ENCODE results near the gene VASH2. TPM values are rescaled to one million over a fixed set of nuclear protein-coding genes. Genes with fewer than 3 reads are reported as not detected.
"Not testable (repeated sequence)": the region's sequence is repeated elsewhere in the genome, so short reads cannot be mapped to it uniquely, and the experiment has no call there.

Gene VASH2
- total RNA-seq, 2 donors from 2014 or later = 0.07 to 0.55 TPM

DNA sequence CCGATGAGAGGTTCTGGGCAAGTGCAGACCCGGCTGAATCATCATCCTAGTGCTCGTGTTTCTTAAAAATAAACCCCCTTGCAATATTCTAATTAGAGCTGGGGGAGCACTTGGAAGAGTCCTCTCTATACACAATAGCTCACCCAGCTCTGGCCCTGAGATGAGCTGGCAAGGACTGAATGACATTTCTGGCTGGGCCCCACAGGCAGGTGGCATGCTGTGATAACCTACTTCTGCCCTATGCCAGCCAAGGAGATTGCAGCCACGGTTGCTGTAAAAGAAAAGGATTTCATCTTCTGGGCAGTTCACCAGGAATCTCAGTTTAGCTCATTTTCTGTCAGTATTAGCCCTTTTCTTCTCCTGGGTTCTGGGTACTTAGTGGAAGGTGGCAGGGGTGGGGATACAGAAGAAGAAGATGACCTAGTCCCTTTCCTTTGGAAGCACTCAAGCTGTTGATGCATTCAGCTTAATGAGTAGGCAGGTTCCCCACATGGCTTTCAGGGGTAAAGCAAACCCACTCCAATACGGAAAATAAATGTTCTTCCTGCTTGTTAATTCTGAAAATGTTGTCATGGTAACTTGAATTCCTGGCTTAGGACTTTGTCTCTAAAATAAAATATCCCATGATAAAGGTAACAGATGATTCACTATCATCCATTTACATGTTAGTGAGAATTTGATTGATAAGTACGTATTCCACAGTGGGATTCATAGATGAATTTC lies 32.2 kb downstream of the VASH2 start:
- no peak for ATAC-seq
- no peaks in the 10 kb centered on the region for H3K9me3 ChIP-seq (ENCODE audit: control insufficient read depth, low read length, poor library complexity, severe bottlenecking)
- peaks cover 5% of the 10 kb centered on the region for H3K36me3 Mint-ChIP-seq (ENCODE audit: low read depth)
- no peak overlapping the region for H3K4me3 Mint-ChIP-seq
- H3K27ac Mint-ChIP-seq = no peak overlapping the region
- no peak for DNase-seq
- H3K4me1 Mint-ChIP-seq = peaks cover 18% of the 10 kb centered on the region
- H3K27me3 Mint-ChIP-seq = peaks cover 13% of the 10 kb centered on the region

DNA sequence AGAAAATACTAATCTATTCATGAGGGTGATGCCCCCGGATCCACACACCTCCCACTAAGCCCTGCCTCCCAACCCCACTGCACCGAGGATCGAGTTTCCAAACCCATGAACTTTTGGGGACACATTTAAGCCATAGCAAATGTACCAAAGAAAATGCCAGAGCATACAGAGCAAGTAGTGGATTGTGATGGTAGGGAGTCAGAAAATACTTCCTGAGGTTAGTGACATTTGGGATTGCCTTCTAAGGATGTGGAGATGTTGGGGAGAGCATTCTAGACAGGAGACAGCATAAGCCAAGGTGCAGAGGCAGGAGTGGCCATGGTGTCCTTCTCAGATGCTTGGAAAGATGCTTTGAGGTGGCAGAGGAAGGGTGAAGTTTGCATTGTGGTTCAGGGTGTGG lies 33.1 kb downstream of the VASH2 start:
- Mint-ChIP-seq H3K27me3 (peaks cover 10% of the 10 kb centered on the region), H3K27ac (peak overlapping the region; percentile 63), H3K4me3 (no peak overlapping the region), H3K4me1 (peaks cover 18% of the 10 kb centered on the region), H3K36me3 (ENCODE audit: low read depth) (peaks cover 5% of the 10 kb centered on the region)
- no peak for ATAC-seq
- DNase-seq = no peak
- no peaks in the 10 kb centered on the region for H3K9me3 ChIP-seq (ENCODE audit: control insufficient read depth, low read length, poor library complexity, severe bottlenecking)

DNA sequence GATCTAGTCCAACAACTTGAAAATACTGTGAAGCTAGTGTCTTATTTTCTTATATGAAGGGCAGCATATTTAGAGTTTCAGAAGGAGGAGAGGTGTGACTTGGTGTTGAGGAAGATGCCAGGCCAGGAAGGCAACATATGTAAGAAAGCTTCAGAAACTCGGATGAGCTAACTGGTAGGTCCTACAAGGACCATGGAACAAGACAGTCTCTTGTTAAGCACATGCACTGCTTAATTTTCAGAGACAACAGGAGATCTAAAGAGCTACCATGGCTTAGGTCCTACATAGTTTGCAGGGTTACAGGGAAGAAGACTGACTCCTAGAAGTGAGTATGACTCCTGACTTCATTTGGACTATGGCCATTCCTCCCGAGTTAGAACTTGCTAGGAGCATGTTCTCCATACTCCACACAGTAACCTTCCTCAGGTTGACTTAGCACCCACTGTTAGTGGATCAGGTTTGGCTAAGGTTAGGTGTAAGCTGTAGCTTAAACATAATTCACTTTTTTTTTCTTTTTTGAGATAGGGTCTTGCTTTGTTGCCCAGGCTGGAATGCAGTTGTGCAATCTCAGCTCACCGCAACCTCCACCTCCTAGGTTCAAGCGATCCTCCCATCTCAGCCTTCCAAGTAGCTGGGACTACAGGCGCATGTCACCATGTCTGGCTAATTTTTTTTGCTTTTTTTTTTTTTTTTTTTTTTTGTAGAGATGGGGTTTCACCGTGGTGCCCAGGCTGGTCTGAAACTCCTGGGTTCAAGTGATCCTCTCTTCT lies 34.4 kb downstream of the VASH2 start:
- DNase-seq (no peak), ATAC-seq (no peak)
- H3K4me3 Mint-ChIP-seq = no peak overlapping the region
- peaks cover 2% of the 10 kb centered on the region for H3K36me3 Mint-ChIP-seq (ENCODE audit: low read depth)
- H3K4me1 Mint-ChIP-seq = peaks cover 15% of the 10 kb centered on the region
- H3K27ac Mint-ChIP-seq = peak overlapping the region; percentile 63
- peaks cover 5% of the 10 kb centered on the region for H3K27me3 Mint-ChIP-seq
- H3K9me3 ChIP-seq (ENCODE audit: control insufficient read depth, low read length, poor library complexity, severe bottlenecking) = no peaks in the 10 kb centered on the region

DNA sequence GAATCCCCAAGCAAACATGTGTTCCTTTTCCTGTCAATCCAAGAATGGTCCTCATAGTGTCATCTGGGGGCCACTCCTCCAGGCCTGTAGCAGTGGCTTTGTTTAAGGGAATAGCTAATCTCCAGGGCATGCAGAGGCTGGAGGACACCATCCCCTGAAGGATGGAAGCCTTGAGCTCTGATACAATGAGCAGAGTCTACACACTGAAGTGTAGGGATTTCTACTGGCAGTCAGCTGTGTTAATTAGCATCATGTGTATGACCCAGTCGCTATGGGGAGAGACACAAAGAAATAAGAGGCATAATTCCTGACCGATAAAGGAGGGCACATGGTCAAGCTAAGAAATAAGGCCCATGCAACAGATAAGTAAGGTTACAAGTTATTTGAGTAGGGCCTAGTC lies 36.2 kb downstream of the VASH2 start:
- no peaks in the 10 kb centered on the region for H3K27me3 Mint-ChIP-seq
- H3K9me3 ChIP-seq (ENCODE audit: control insufficient read depth, low read length, poor library complexity, severe bottlenecking) = no peaks in the 10 kb centered on the region
- H3K4me1 Mint-ChIP-seq = peaks cover 7% of the 10 kb centered on the region
- no peak for DNase-seq
- no peak overlapping the region for H3K4me3 Mint-ChIP-seq
- no peak for ATAC-seq
- no peaks in the 10 kb centered on the region for H3K36me3 Mint-ChIP-seq (ENCODE audit: low read depth)
- H3K27ac Mint-ChIP-seq = no peak overlapping the region

DNA sequence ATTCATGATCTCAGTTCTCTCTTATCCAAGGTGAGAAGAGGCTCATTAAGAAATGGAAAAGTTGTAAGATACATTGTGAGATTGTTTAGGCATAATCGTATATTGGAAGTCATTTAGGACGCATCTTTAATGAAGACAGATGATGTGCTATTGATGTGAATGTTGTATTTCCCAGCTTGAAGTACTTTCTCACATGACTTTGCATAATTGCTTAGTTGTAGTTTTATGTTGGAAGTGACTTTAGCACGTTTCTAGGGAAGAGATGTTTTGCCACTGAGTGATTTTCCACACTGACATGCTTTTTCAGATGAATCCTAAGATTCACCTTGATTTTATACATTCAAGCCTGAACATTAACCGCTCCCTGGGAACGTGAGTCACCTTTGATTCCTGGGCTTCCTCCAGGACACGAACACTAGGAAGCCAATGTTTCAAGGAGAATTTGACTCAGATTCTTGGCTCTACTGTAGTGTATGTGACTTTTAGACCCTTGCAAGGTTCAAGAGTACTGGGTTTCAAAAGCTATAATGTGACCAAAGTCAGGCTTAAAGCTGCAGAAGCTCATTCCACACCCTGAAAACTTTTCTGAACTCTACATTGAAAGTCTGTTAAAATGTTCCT lies 37.5 kb downstream of the VASH2 start:
- Mint-ChIP-seq H3K27ac (no peak overlapping the region), H3K4me1 (peaks cover 2% of the 10 kb centered on the region), H3K4me3 (no peak overlapping the region), H3K27me3 (no peaks in the 10 kb centered on the region), H3K36me3 (ENCODE audit: low read depth) (peaks cover 2% of the 10 kb centered on the region)
- ATAC-seq (no peak), DNase-seq (no peak)
- H3K9me3 ChIP-seq (ENCODE audit: control insufficient read depth, low read length, poor library complexity, severe bottlenecking) = no peaks in the 10 kb centered on the region

DNA sequence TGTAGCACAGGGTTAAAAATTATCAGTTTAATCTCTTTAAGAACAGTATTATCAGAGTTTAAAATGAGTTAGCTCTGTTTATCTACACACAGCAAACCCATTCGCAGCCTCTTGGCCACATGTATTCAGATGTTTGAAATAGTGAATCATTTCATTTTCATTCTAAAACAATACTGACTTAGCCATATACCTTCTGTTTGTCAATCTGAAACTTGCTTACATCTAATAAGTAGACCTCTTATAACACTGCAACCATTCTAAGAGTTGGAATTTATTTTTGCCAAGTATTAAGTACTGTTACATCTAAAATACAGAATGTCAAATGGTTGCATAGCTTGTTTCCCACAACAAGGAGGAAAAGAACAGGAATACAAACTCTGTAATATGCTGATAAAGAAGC lies 39.9 kb downstream of the VASH2 start:
- Mint-ChIP-seq H3K27me3 (no peaks in the 10 kb centered on the region), H3K4me1 (no peaks in the 10 kb centered on the region), H3K27ac (peak overlapping the region; percentile 16), H3K4me3 (no peak overlapping the region), H3K36me3 (ENCODE audit: low read depth) (peaks cover 2% of the 10 kb centered on the region)
- H3K9me3 ChIP-seq (ENCODE audit: control insufficient read depth, low read length, poor library complexity, severe bottlenecking) = no peaks in the 10 kb centered on the region
- ATAC-seq (no peak), DNase-seq (no peak)

DNA sequence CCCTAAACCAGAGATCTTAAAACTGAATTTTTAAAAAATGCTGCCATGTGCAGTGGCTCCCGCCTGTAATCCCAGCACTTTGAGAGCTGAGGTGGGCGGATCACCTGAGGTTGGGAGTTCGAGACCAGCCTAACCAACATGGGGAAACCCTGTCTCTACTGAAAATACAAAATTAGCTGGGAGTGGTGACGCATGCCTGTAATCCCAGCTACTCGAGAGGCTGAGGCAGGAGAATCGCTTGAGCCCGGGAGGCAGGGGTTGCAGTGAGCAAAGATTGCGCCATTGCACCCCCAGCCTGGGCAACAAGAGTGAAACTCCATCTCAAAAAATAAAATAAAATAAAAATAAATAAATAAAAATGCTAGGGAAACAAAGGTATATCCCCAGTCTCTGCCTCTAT lies 43.6 kb downstream of the VASH2 start:
- DNase-seq, ATAC-seq: not testable (repeated sequence)

DNA sequence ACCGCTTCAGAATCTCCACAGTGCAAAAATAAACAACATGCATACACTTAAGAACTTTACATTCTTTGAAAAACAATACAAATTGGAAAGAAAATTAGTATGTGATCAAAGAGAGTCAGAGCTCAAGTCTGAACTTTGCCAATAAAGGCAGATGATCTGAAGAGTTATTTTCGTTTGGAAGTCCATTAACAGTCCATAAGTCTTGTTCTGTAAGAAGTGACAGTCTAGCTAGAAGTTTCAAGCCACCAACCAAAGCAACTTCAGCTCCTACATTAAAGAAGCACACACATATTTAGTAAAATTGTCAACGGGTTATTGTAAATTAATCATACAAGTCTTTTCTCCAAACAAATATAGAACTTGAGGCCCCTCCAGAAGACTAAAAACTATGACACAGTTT lies 44.6 kb downstream of the VASH2 start:
- peaks cover 5% of the 10 kb centered on the region for H3K36me3 Mint-ChIP-seq (ENCODE audit: low read depth)
- ATAC-seq (no peak), DNase-seq (no peak)
- no peaks in the 10 kb centered on the region for H3K27me3 Mint-ChIP-seq
- no peaks in the 10 kb centered on the region for H3K9me3 ChIP-seq (ENCODE audit: control insufficient read depth, low read length, poor library complexity, severe bottlenecking)
- H3K4me1 Mint-ChIP-seq = peaks cover 3% of the 10 kb centered on the region
- no peak overlapping the region for H3K4me3 Mint-ChIP-seq
- H3K27ac Mint-ChIP-seq = no peak overlapping the region

More for the DNA sequence above, 43.6 kb downstream of the VASH2 start:
- H3K9me3 ChIP-seq (ENCODE audit: control insufficient read depth, low read length, poor library complexity, severe bottlenecking); H3K4me3 Mint-ChIP-seq; H3K4me1 Mint-ChIP-seq; H3K27ac Mint-ChIP-seq; H3K27me3 Mint-ChIP-seq; H3K36me3 Mint-ChIP-seq (ENCODE audit: low read depth): not testable (repeated sequence)

DNA sequence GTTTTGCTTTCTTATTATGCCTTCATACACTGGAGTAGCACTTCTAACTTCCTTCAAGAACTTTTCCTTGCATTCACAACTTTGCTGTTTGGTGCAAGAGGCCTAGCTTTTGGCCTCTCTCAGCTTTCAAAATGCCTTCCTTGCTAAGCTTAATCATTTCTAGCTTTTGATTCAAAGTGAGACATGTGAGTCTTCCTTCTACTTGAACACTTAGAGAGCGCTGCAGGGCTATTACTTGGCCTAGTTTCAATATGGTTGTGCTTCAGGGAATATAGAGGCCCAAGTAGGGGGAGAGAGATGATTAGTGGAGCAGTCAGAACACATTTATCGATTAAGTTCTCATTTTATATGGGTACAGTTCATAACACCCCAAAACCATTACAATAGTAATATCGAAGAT lies 52.9 kb downstream of the VASH2 start:
- H3K9me3 ChIP-seq (ENCODE audit: control insufficient read depth, low read length, poor library complexity, severe bottlenecking) = no peaks in the 10 kb centered on the region
- no peaks in the 10 kb centered on the region for H3K27me3 Mint-ChIP-seq
- H3K27ac Mint-ChIP-seq = peak overlapping the region; percentile 19
- no peak for ATAC-seq
- H3K4me1 Mint-ChIP-seq = peaks cover 8% of the 10 kb centered on the region
- peaks cover 8% of the 10 kb centered on the region for H3K36me3 Mint-ChIP-seq (ENCODE audit: low read depth)
- no peak for DNase-seq
- no peak overlapping the region for H3K4me3 Mint-ChIP-seq

DNA sequence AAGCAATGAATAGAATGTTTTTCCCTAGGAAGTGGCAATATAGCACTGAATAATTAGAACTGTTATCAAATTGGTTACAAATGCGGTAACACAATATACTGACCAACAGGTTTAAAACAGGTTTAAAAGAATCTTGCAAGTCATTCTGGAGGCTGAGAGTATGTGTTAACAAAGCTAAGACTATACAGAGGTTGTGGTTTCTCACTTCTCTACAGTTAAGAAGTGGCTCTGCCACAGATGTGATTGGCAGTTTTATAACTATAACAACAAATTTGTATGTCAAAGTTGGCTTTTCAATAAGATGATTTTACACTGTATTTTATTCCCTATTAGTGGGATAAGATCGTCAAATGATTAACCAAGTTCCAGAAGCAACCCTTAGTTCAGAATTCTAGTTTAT lies 58.2 kb downstream of the VASH2 start:
- Mint-ChIP-seq H3K27me3 (no peaks in the 10 kb centered on the region), H3K4me3 (no peak overlapping the region), H3K27ac (no peak overlapping the region), H3K4me1 (peaks cover 23% of the 10 kb centered on the region), H3K36me3 (ENCODE audit: low read depth) (peaks cover 4% of the 10 kb centered on the region)
- no peaks in the 10 kb centered on the region for H3K9me3 ChIP-seq (ENCODE audit: control insufficient read depth, low read length, poor library complexity, severe bottlenecking)
- no peak for DNase-seq
- no peak for ATAC-seq

DNA sequence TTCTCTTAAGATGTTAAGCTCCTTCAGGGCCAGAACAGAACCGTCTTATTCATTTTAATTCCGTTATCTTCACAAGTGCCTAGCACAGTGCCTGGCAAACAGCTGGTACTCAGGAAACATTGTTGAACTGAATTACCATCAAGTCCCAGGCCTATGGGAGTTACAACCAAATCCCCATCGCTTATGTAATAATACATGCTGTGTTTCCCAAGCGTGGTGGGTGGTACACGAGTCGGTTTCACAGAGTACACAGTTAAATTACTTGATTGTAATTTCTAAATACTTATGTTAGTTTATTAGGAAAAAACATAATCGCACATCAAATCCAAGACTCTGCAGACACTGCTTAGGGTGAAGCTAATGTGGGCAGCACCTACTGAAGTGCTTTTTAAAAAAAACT lies 64.3 kb downstream of the VASH2 start:
- H3K36me3 Mint-ChIP-seq (ENCODE audit: low read depth) = peaks cover 3% of the 10 kb centered on the region
- peaks cover 35% of the 10 kb centered on the region for H3K4me1 Mint-ChIP-seq
- H3K4me3 Mint-ChIP-seq = peak overlapping the region; percentile 100
- no peaks in the 10 kb centered on the region for H3K27me3 Mint-ChIP-seq
- H3K9me3 ChIP-seq (ENCODE audit: control insufficient read depth, low read length, poor library complexity, severe bottlenecking) = no peaks in the 10 kb centered on the region
- ATAC-seq = no peak
- peak overlapping the region; percentile 98 for H3K27ac Mint-ChIP-seq
- no peak for DNase-seq

DNA sequence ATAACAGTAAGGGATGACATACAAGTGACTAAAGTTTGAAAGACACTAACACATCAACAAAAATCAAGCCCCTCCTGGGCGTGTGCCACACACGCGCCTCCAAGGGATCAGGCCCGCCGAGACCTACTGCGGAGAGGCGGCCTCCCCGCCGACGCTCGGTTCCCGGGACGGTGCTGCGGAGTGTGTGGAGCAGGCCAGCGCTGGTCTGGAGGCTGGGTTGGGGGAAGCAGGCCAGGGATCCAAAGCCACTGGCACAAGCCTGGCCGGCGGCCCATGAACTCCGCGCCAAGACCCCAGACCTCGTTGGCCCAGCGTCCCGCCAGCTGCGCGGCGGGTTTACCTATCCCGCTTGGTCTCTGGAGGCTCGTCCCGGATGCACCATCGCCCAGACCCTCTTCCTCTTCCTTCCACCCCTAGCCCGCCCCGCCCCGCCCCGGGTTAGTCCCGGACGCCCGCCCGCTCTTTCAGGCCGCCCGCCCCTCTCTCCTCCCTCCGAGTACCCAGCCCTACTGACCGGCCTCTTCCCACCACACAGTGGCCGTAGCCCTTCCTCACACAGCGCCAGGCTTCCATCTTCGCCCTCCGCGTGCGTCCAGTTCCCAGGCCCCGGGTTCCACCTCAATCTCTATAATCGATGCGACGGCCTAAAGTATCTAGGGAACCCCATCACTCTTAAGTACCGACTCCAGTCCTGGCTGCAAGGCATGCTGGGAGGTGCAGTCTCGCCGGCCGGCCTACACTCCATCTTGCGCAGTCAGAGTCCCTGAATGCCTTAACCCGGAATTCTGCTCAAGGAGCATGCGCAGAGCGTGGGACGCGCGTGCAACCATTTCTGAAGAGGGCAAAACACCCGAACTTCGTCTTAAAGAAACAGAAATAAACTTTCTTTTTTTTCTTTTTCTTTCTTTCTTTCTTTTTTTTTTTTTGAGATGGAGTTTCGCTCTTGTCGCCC lies 65.0 kb downstream of the VASH2 start, which contains the start of gene ANGEL2:
Gene ANGEL2 (minus strand): TSS at position 769 of the 952 bp plus-strand sequence. CDS start 196 bp downstream, at position 573.
- peak; percentile 88 to 92 (median 91) for DNase-seq
- Mint-ChIP-seq H3K36me3 (ENCODE audit: low read depth) (peaks cover 3% of the 10 kb centered on the region), H3K4me3 (peak within 1 kb of the TSS; percentile 100), H3K4me1 (peaks cover 35% of the 10 kb centered on the region), H3K27ac (peak within 1 kb of the TSS; percentile 98), H3K27me3 (no peaks in the 10 kb centered on the region)
- no peaks in the 10 kb centered on the region for H3K9me3 ChIP-seq (ENCODE audit: control insufficient read depth, low read length, poor library complexity, severe bottlenecking)
- ATAC-seq = peak; percentile 98

Measured in T-helper 17 cell (primary cell).